Nephron (organoid): Measurements from ENCODE around the gene PCED1B.
"Not testable (repeated sequence)": the region's sequence is repeated elsewhere in the genome, so short reads cannot be mapped to it uniquely, and the experiment has no call there.

Source experiments
- H3K27ac Mint-ChIP-seq, 3 experiments: 2 replicates each; pipeline ENCODE4 v1.8.0; 2020; ENCODE audit warnings: mixed read lengths in 3 of 3, mild to moderate bottlenecking in 2 of 3, moderate library complexity in 1 of 3
- H3K27me3 Mint-ChIP-seq: 2 replicates; pipeline ENCODE4 v1.8.0; 2021; ENCODE audit warnings: low read depth, mild to moderate bottlenecking, moderate library complexity, mixed read lengths
- H3K36me3 Mint-ChIP-seq: 2 replicates; pipeline ENCODE4 v1.8.0; 2020; ENCODE audit warnings: low read depth, mixed read lengths
- H3K4me1 Mint-ChIP-seq: 2 replicates; pipeline ENCODE4 v1.8.0; 2020; ENCODE audit warnings: mixed read lengths
- H3K4me3 Mint-ChIP-seq, 3 experiments: 2 replicates each; pipeline ENCODE4 v1.8.0; 2020; ENCODE audit warnings: mild to moderate bottlenecking in 3 of 3, mixed read lengths in 3 of 3, moderate library complexity in 2 of 3
- H3K9me3 Mint-ChIP-seq: 2 replicates; pipeline ENCODE4 v1.8.0; 2020; ENCODE audit warnings: mixed read lengths
- CTCF ChIP-seq, 3 experiments: fragments of 200-600 bp; sonication (generic); IDR thresholded peaks; one replicate each; pipeline ENCODE4 v1.5.0; 2021; ENCODE audit warnings: antibody characterized with exemption in 3 of 3; ENCODE audit not compliant: unreplicated experiment in 3 of 3

PCED1B gene

GRCh38 chr12:47276253-47276620, 196.8 kb downstream of the PCED1B start:
- H3K4me1 Mint-ChIP-seq = no peaks in the 10 kb centered on the region
- H3K4me3 Mint-ChIP-seq = no peak overlapping the region
- H3K36me3 Mint-ChIP-seq = no peaks in the 10 kb centered on the region
- TF ChIP-seq CTCF (IDR thresholded peaks at IDR 0.05; ENCODE audit: unreplicated experiment in 3 of 3) = no peak
- H3K9me3 Mint-ChIP-seq = no peaks in the 10 kb centered on the region
- H3K27me3 Mint-ChIP-seq = peaks cover 4% of the 10 kb centered on the region
- H3K27ac Mint-ChIP-seq = no peak overlapping the region

GRCh38 chr12:47276621-47277309, 197.3 kb downstream of the PCED1B start:
- H3K27ac Mint-ChIP-seq = no peak overlapping the region
- no peaks in the 10 kb centered on the region for H3K36me3 Mint-ChIP-seq
- no peak for TF ChIP-seq CTCF (IDR thresholded peaks at IDR 0.05; ENCODE audit: unreplicated experiment in 3 of 3)
- peaks cover 4% of the 10 kb centered on the region for H3K27me3 Mint-ChIP-seq
- no peaks in the 10 kb centered on the region for H3K4me1 Mint-ChIP-seq
- no peak overlapping the region for H3K4me3 Mint-ChIP-seq
- H3K9me3 Mint-ChIP-seq = no peaks in the 10 kb centered on the region

GRCh38 chr12:47277972-47278448, 198.6 kb downstream of the PCED1B start:
- no peak overlapping the region for H3K4me3 Mint-ChIP-seq
- H3K36me3 Mint-ChIP-seq = no peaks in the 10 kb centered on the region
- H3K27me3 Mint-ChIP-seq = peaks cover 4% of the 10 kb centered on the region
- H3K4me1 Mint-ChIP-seq = no peaks in the 10 kb centered on the region
- no peak for TF ChIP-seq CTCF (IDR thresholded peaks at IDR 0.05; ENCODE audit: unreplicated experiment in 3 of 3)
- no peak overlapping the region for H3K27ac Mint-ChIP-seq
- no peaks in the 10 kb centered on the region for H3K9me3 Mint-ChIP-seq

GRCh38 chr12:47279758-47280157, 200.3 kb downstream of the PCED1B start:
- not testable (repeated sequence) for H3K27ac Mint-ChIP-seq, H3K9me3 Mint-ChIP-seq, H3K4me1 Mint-ChIP-seq, H3K36me3 Mint-ChIP-seq, H3K27me3 Mint-ChIP-seq, H3K4me3 Mint-ChIP-seq

GRCh38 chr12:47280543-47281300, 201.3 kb downstream of the PCED1B start:
- Mint-ChIP-seq H3K4me3 (no peak overlapping the region), H3K36me3 (no peaks in the 10 kb centered on the region), H3K27me3 (peaks cover 4% of the 10 kb centered on the region), H3K4me1 (no peaks in the 10 kb centered on the region), H3K27ac (no peak overlapping the region), H3K9me3 (no peaks in the 10 kb centered on the region)
- no peak for TF ChIP-seq CTCF (IDR thresholded peaks at IDR 0.05; ENCODE audit: unreplicated experiment in 3 of 3)

- no peak overlapping the region for H3K27ac Mint-ChIP-seq
- H3K9me3 Mint-ChIP-seq = no peaks in the 10 kb centered on the region
- H3K4me1 Mint-ChIP-seq = no peaks in the 10 kb centered on the region
- no peak overlapping the region for H3K4me3 Mint-ChIP-seq
- no peak for TF ChIP-seq CTCF (IDR thresholded peaks at IDR 0.05; ENCODE audit: unreplicated experiment in 3 of 3)
- peaks cover 4% of the 10 kb centered on the region for H3K27me3 Mint-ChIP-seq
- H3K36me3 Mint-ChIP-seq = no peaks in the 10 kb centered on the region
Observed at GRCh38 chr12:47281667-47282171, 202.3 kb downstream of the PCED1B start.
